AML-193 (cell line): Measurements from ENCODE around the gene MACROD2.
A peak's percentile ranks its signal among the peaks of the same experiment; 100 is the strongest.

ENCODE experiments used
- DNase-seq, 2 experiments: peaks; one replicate each; lab custom pipeline; 2025; lab: John Stamatoyannopoulos, UW

Gene MACROD2

DNA sequence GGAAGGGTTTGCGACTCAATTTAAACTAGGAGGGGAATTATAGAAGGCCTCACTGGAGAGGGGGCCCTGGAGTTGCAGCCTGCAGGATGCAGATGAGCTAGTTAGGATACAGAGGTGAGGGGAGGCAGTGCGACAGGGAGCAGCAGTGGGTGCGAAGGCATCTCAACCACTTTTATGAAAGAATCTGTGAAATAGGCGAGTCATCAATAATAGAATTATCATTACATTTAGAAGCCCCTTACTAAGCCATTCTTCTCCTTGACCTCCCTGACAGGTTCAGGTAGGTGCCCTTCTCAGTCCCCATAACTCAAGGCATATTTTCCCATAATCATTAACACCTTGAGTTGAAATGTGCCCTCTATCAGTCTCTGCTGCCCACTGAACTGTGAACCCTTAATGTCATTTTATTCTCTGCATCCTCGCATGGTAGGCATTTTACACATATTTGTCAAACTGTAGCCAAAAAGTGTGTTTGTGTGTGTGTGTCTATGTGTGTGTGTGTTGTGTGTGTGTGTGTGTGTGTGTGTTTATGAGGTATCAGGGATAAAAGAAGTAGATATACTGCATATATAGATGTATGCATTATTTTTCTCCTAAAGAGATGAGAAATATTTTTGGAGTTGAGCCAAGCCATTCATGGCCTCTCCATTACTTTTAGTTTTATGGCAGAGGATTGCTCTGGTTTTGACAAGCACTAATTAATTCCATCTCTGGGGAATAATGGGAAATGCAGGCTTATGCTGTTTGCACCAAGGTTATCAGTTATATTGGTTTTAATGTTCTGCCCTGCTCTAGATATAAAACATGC lies 1679.1 kb downstream of the MACROD2 start:
- DNase-seq = no peak

GRCh38 chr20:15675061-15675514 lies 1679.8 kb downstream of the MACROD2 start:
- no peak for DNase-seq

DNA sequence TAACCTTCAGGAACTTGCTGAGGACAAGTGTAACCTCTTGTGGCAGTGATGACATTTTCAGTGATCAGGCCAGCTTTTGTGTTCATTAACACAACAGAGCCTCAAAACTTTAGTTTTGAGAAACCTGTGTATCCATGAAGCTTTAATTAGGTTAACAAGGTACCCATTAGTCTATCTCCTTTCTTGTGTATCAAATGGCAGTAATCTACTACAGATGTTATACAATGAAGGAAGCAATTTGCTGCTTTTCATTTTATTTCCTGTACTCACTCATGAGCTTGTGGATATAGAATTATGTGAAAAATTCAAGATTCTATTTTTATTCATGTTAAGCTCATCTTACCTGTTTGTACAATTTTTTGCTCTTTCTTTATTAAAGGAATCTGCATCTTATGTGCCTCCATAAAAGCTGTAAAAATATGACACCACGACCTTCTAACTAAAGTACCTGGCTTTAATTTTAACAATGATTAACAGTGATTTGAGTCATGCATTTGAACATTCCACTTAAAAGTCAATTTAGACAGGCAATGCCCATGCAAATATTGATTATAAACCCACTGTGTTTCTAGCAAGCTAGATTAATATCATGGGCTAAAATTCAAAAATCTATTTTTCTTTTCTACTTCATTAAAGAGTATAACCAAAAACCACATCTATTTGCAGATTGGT lies 1680.6 kb downstream of the MACROD2 start:
- DNase-seq = no peak

DNA sequence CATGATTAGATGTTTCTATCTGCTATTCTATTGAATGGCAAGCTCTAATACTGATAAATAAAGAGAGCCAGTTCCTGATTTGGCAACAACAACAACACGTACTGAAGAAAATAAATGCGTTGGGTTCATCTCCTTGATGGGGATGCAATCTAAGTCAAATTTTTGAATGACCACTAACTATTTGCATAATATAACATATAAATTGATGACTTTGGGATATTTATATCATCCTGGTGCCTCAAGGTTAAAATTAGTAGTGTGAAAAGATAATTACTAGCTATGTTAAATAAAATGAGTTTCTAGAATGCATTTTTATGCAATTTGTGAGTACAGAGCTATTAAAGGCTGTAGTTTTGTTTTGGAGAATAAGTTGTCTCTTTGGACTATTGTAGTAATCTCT lies 1681.5 kb downstream of the MACROD2 start:
- no peak for DNase-seq

GRCh38 chr20:15682690-15683089 lies 1687.4 kb downstream of the MACROD2 start:
- no peak for DNase-seq

DNA sequence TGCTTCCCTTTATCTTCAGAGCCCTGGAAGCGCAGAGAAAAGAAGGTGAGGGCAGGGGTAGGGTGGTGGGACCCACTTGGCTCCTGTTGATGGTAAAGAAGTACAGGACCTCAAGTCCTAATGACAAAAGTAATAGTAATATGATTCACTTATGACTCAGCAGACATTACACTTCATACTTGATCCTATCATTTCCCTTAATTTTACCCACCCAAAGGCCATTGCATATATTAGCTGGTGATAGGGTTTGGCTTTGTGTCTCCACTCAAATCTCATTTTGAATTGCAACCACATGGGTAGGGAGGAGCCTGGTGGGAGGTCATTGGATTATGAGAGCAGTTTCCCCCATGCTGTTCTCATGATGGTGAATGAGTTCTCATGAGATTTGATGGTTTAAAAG lies 1697.3 kb downstream of the MACROD2 start:
- no peak for DNase-seq

DNA sequence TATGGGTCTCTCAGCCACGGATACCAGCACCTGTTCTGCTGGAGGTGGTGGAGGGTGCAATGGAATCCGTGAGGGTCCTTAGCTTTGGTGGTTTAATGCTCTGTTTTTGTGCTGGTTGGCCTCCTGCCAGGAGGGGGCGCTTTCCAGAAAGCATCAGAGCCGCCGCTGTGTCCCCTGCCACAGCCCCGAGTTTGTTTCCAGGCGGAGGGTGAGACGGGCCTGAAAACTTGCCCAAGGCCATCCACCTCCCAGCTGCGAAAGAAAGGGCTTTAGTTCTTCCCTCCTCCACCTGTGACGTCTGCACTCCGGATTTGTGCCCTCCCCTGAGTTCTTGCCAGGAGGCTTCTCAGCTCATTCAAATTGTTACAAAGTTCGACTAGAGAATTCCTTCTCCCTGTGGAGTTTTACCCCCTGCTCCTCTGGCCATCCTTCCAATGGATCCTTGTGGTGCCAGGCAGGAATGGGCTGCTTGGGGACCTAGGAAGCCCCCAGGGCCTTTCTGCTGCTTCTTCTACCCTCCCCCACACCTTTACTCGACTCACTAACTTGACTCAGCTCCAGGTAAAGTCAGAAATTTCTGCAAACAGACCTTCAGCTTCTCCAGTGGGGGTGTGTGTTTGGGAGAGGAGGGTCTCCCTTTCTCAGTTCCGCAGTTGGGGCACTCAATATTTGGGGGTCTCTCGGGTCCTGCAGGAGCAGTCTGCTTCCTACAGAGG lies 1704.3 kb downstream of the MACROD2 start:
- DNase-seq = no peak

- DNase-seq = no peak
Observed at GRCh38 chr20:15700147-15700765, 1704.9 kb downstream of the MACROD2 start.

- no peak for DNase-seq
Observed at GRCh38 chr20:15702161-15702560, 1706.8 kb downstream of the MACROD2 start.

- DNase-seq = no peak
Observed at GRCh38 chr20:15703171-15703911, 1708.0 kb downstream of the MACROD2 start.

GRCh38 chr20:15705975-15706374 lies 1710.7 kb downstream of the MACROD2 start:
- no peak for DNase-seq

GRCh38 chr20:15706719-15707118 lies 1711.4 kb downstream of the MACROD2 start:
- no peak for DNase-seq

GRCh38 chr20:15708984-15709598 lies 1713.8 kb downstream of the MACROD2 start:
- peak in 1 of 2 experiments; percentile 1 for DNase-seq

DNA sequence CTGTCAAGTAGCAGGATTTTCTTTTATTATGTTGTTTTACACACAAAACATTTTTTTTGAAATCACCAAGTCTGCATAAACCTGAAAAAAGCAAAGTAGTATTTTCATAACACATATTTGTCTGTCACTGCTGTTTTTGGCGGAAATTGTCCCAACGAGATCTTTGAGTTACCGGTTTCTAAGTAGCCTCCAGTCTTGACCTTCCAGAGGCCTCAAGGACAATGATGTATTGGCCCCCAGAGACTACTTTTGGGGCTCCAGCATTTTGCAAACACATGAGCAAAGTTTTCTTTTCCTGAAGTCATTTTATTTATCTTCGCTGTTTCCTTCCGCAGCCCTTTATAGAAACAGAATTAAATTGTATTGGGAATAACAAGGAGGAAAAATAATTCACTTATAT lies 1715.3 kb downstream of the MACROD2 start:
- no peak for DNase-seq

DNA sequence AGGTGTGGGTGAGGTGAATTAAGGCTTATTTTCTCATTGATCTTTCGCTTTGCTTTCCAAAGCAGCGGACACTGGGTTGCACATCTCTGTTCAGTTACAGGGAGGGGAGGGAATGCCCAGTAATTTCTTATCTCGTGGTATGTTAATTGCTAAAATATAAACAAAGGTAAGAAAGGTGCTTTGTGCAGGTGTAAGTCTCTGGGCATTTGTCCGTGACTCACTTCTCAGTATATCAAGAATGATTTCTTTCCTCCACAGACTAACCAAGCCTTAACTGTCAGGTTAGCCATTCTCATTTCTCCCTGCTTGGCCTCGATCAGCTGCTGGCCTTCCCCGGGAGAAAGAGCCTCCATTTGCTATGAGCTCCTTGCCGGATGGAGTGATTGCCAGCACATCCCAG lies 1715.9 kb downstream of the MACROD2 start:
- no peak for DNase-seq

DNA sequence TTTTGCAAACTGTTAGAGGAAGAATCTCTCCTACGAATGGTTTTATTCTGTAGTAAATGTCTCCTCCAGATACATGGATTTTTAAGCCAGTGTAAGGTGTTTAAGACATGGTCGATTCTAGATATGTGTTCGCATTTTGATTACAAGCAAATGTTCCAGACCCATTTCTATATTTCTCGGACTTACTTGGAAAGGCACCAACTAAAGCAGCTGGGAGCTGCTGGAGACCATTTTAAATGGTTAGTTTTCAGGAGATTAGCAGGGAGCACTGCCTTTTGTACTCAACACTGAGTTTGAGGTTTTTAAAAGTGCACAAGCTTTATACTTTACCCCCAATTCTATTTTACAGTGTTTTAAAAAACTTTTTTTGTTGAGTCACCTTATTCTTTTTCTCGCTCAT lies 1720.9 kb downstream of the MACROD2 start:
- DNase-seq = no peak

DNA sequence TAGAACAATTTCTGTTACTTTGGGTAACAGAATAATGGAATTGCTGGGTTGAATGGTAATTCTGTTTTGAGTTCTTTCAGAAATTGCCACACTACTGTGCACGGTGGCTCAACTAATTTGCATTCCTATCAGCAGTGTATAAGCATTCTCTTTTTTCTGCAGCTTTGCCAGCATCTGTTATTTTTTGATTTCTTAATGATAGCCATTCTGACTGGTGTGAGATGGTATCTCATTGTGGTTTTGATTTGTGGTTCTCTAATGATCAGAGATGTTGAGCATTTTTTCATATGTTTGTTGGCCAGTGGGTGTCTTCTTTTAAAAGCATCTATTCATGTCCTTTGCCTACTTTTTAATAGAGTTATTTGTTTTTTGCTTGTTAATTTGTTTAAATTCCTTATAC lies 1731.1 kb downstream of the MACROD2 start:
- DNase-seq = no peak

DNA sequence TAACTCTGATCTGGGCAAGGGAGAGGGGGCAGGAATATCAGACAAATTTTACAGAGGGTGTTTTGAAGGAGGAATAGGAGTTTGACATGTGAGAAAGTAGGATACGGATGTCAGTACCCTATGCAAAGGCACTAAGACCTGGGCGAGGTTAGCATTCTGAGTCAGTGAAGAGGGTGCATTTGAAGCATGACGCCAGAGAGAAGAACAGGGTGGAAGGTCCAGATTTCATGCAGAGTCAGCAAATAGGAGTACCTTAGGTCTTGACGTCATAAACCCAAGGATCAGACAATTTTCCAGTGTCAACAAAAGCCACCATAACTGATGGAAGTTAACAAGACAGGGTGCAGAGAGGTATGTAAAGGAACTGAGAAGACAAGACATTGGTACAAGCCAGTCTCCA lies 1738.7 kb downstream of the MACROD2 start:
- no peak for DNase-seq

DNA sequence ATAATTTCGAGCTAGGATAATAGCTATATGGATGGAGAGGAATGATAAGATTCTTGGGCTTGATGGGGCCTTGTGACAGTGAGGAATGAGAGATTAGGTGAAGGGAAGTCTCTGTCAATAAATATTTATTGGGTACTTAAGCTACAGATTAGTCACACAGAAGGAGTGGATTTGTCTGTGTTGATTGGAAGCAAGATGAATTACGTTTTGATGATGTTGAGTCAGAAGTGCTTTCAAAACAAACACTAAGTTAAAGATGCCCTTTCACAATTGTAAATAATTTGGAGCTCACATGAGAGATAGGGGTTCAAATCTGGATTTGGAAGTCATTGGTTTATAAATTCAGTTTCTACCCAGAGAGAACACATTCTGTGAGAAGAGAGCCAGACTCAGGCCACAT lies 1743.7 kb downstream of the MACROD2 start:
- DNase-seq = no peak

GRCh38 chr20:15740046-15740775 lies 1744.9 kb downstream of the MACROD2 start:
- DNase-seq = no peak

- DNase-seq = no peak
Observed at GRCh38 chr20:15742087-15742486, 1746.8 kb downstream of the MACROD2 start.
